ENCODE measurements around the gene UGT1A4. TPM values are rescaled to one million over a fixed set of nuclear protein-coding genes. Genes with fewer than 3 reads are reported as not detected.

UGT1A4 gene
- total and polyA plus RNA-seq, 2 of the 8 experiments (the other 6 are each of a cell fraction or from before 2014, with no cell fraction given), result not detected

DNA sequence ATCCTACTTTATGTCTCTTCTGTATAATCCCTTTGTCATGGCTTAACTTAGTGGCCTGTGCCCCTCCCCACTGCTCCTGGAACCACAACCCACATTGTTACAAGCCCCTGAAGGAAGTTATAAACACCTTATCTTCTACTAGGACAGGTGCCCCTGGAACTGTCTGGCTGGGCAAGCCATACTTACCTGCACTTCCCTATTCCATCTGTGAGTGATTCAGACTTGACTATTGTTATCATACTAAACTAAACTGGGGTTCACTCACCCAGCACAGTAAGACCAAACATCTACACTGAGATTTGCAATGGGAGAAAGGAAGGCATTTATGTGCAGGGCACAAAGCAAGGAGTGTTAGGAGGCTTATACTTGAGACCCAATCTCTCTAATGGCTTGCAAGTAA is 29.5 kb upstream of the UGT1A4 start (continued):
- TF ChIP-seq, protein P1, sequence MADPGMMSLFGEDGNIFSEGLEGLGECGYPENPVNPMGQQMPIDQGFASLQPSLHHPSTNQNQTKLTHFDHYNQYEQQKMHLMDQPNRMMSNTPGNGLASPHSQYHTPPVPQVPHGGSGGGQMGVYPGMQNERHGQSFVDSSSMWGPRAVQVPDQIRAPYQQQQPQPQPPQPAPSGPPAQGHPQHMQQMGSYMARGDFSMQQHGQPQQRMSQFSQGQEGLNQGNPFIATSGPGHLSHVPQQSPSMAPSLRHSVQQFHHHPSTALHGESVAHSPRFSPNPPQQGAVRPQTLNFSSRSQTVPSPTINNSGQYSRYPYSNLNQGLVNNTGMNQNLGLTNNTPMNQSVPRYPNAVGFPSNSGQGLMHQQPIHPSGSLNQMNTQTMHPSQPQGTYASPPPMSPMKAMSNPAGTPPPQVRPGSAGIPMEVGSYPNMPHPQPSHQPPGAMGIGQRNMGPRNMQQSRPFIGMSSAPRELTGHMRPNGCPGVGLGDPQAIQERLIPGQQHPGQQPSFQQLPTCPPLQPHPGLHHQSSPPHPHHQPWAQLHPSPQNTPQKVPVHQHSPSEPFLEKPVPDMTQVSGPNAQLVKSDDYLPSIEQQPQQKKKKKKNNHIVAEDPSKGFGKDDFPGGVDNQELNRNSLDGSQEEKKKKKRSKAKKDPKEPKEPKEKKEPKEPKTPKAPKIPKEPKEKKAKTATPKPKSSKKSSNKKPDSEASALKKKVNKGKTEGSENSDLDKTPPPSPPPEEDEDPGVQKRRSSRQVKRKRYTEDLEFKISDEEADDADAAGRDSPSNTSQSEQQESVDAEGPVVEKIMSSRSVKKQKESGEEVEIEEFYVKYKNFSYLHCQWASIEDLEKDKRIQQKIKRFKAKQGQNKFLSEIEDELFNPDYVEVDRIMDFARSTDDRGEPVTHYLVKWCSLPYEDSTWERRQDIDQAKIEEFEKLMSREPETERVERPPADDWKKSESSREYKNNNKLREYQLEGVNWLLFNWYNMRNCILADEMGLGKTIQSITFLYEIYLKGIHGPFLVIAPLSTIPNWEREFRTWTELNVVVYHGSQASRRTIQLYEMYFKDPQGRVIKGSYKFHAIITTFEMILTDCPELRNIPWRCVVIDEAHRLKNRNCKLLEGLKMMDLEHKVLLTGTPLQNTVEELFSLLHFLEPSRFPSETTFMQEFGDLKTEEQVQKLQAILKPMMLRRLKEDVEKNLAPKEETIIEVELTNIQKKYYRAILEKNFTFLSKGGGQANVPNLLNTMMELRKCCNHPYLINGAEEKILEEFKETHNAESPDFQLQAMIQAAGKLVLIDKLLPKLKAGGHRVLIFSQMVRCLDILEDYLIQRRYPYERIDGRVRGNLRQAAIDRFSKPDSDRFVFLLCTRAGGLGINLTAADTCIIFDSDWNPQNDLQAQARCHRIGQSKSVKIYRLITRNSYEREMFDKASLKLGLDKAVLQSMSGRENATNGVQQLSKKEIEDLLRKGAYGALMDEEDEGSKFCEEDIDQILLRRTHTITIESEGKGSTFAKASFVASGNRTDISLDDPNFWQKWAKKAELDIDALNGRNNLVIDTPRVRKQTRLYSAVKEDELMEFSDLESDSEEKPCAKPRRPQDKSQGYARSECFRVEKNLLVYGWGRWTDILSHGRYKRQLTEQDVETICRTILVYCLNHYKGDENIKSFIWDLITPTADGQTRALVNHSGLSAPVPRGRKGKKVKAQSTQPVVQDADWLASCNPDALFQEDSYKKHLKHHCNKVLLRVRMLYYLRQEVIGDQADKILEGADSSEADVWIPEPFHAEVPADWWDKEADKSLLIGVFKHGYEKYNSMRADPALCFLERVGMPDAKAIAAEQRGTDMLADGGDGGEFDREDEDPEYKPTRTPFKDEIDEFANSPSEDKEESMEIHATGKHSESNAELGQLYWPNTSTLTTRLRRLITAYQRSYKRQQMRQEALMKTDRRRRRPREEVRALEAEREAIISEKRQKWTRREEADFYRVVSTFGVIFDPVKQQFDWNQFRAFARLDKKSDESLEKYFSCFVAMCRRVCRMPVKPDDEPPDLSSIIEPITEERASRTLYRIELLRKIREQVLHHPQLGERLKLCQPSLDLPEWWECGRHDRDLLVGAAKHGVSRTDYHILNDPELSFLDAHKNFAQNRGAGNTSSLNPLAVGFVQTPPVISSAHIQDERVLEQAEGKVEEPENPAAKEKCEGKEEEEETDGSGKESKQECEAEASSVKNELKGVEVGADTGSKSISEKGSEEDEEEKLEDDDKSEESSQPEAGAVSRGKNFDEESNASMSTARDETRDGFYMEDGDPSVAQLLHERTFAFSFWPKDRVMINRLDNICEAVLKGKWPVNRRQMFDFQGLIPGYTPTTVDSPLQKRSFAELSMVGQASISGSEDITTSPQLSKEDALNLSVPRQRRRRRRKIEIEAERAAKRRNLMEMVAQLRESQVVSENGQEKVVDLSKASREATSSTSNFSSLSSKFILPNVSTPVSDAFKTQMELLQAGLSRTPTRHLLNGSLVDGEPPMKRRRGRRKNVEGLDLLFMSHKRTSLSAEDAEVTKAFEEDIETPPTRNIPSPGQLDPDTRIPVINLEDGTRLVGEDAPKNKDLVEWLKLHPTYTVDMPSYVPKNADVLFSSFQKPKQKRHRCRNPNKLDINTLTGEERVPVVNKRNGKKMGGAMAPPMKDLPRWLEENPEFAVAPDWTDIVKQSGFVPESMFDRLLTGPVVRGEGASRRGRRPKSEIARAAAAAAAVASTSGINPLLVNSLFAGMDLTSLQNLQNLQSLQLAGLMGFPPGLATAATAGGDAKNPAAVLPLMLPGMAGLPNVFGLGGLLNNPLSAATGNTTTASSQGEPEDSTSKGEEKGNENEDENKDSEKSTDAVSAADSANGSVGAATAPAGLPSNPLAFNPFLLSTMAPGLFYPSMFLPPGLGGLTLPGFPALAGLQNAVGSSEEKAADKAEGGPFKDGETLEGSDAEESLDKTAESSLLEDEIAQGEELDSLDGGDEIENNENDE (IDR thresholded peaks at IDR 0.05; ENCODE audit: insufficient replicate concordance, low read length), result no peak
- TF ChIP-seq CTBP2 (IDR thresholded peaks at IDR 0.05; ENCODE audit: borderline replicate concordance, insufficient read depth, insufficient read length, low read length), result no peak
- TF ChIP-seq TEAD4 (IDR thresholded peaks at IDR 0.05; ENCODE audit: low read depth, low read length), result no peak
- TF ChIP-seq SP1 (IDR thresholded peaks at IDR 0.05; ENCODE audit: low read depth, low read length), result no peak
- TF ChIP-seq, protein P2, sequence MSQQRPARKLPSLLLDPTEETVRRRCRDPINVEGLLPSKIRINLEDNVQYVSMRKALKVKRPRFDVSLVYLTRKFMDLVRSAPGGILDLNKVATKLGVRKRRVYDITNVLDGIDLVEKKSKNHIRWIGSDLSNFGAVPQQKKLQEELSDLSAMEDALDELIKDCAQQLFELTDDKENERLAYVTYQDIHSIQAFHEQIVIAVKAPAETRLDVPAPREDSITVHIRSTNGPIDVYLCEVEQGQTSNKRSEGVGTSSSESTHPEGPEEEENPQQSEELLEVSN (IDR thresholded peaks at IDR 0.05), result no peak
- no peak for TF ChIP-seq SIX5 (IDR thresholded peaks at IDR 0.05; ENCODE audit: low read depth, low read length)
